Keratinocyte (primary cell): ENCODE data around the gene DEPDC5.

ENCODE experiments used
- CTCF ChIP-seq, 3 experiments: IDR thresholded peaks in 1 of 3; conservative IDR thresholded peaks in 1 of 3; optimal IDR thresholded peaks in 1 of 3; 2 replicates in 2 of 3; 3 replicates in 1 of 3; pipeline versions ENCODE3 to v1.5.1; 2011; ENCODE audit warnings: low read length in 3 of 3, mild to moderate bottlenecking in 3 of 3, moderate library complexity in 2 of 3, control low read depth in 1 of 3, inconsistent platforms in 1 of 3; ENCODE audit not compliant: insufficient read depth in 2 of 3; ENCODE audit errors: extremely low read depth in 1 of 3
- EZH2 ChIP-seq: IDR thresholded peaks from one replicate; pipeline ENCODE4 v1.6.1; 2012; ENCODE audit warnings: inconsistent platforms, mild to moderate bottlenecking, low read length, moderate library complexity

- TF ChIP-seq CTCF (optimal IDR thresholded peaks at IDR 0.05 in 1 of 3, IDR thresholded peaks at IDR 0.05 in 1 of 3, conservative IDR thresholded peaks at IDR 0.05 in 1 of 3; ENCODE audit: extremely low read depth in 1 of 3, insufficient read depth in 2 of 3, low read length in 3 of 3) (no peak), EZH2 (no peak)
Measured at GRCh38 chr22:31871480-31871879, 117.7 kb downstream of the DEPDC5 start.
